Trophoblast cell (in vitro differentiated cells and primary cell): ENCODE results near the gene FSTL4.

ENCODE experiments used
- DNase-seq, 2 donors: peaks; one replicate each; pipeline ENCODE4 v3.0.0-alpha.2; 2016
- H2AFZ ChIP-seq: 2 replicates; pipeline ENCODE4 v1.6.1; 2013; ENCODE audit warnings: low read length, moderate library complexity, mild to moderate bottlenecking; ENCODE audit not compliant: insufficient read depth, poor library complexity
- H2AK5ac ChIP-seq: 2 replicates; pipeline ENCODE4 v1.6.1; 2013; ENCODE audit warnings: mild to moderate bottlenecking, low read length
- H2BK120ac ChIP-seq: 2 replicates; pipeline ENCODE4 v1.6.1; 2013; ENCODE audit warnings: low read length, mild to moderate bottlenecking, moderate library complexity; ENCODE audit not compliant: insufficient read depth, poor library complexity
- H2BK12ac ChIP-seq: 2 replicates; pipeline ENCODE4 v1.6.1; 2013; ENCODE audit warnings: mild to moderate bottlenecking, low read length, moderate library complexity
- H2BK5ac ChIP-seq: 2 replicates; pipeline ENCODE4 v1.6.1; 2013; ENCODE audit warnings: low read length, low read depth, moderate library complexity, mild to moderate bottlenecking; ENCODE audit not compliant: poor library complexity
- H3K14ac ChIP-seq: 2 replicates; pipeline ENCODE4 v1.6.1; 2013; ENCODE audit warnings: mild to moderate bottlenecking, low read length
- H3K18ac ChIP-seq: 2 replicates; pipeline ENCODE4 v1.6.1; 2013; ENCODE audit warnings: mild to moderate bottlenecking, low read length
- H3K23ac ChIP-seq: 2 replicates; pipeline ENCODE4 v1.6.1; 2013; ENCODE audit warnings: low read length
- H3K27ac ChIP-seq: 2 replicates; pipeline ENCODE4 v1.5.1; 2013; ENCODE audit warnings: low read depth, mild to moderate bottlenecking, inconsistent platforms, low read length, moderate library complexity
- H3K27me3 ChIP-seq: 2 replicates; pipeline ENCODE4 v1.6.1; 2013; ENCODE audit warnings: inconsistent platforms, mild to moderate bottlenecking, low read length, moderate library complexity; ENCODE audit not compliant: insufficient read depth
- H3K36me3 ChIP-seq, 2 experiments: 1 replicate in 1 of 2; 2 replicates in 1 of 2; pipeline ENCODE4 v1.6.1; 2013; ENCODE audit warnings: low read length in 2 of 2, mild to moderate bottlenecking in 2 of 2, moderate library complexity in 1 of 2; ENCODE audit not compliant: insufficient read depth in 2 of 2, control insufficient read depth in 1 of 2
- H3K4ac ChIP-seq: 2 replicates; pipeline ENCODE4 v1.6.1; 2013; ENCODE audit warnings: low read depth, mild to moderate bottlenecking, low read length, moderate library complexity
- H3K4me1 ChIP-seq, 2 experiments: 1 replicate in 1 of 2; 2 replicates in 1 of 2; pipeline ENCODE4 v1.6.1; 2013; ENCODE audit warnings: low read length in 2 of 2, mild to moderate bottlenecking in 2 of 2, moderate library complexity in 1 of 2; ENCODE audit not compliant: insufficient read depth in 2 of 2, control insufficient read depth in 1 of 2
- H3K4me2 ChIP-seq: 2 replicates; pipeline ENCODE4 v1.6.1; 2013; ENCODE audit warnings: inconsistent platforms, mild to moderate bottlenecking, low read length, moderate library complexity
- H3K4me3 ChIP-seq: 2 replicates; pipeline ENCODE4 v1.5.1; 2013; ENCODE audit warnings: mild to moderate bottlenecking, low read depth, low read length, inconsistent platforms
- H3K79me1 ChIP-seq: one replicate; pipeline ENCODE4 v1.6.1; 2013; ENCODE audit warnings: low read length
- H3K79me2 ChIP-seq: 2 replicates; pipeline ENCODE4 v1.6.1; 2013; ENCODE audit warnings: low read length, mild to moderate bottlenecking; ENCODE audit not compliant: control insufficient read depth, insufficient read depth, poor library complexity
- H3K9ac ChIP-seq: 2 replicates; pipeline ENCODE4 v1.6.1; 2013; ENCODE audit warnings: mild to moderate bottlenecking, low read length
- H3K9me3 ChIP-seq: 2 replicates; pipeline ENCODE4 v1.6.1; 2013; ENCODE audit warnings: low read depth, mild to moderate bottlenecking, control low read depth, inconsistent platforms, low read length; ENCODE audit not compliant: insufficient read depth
- H4K12ac ChIP-seq: 2 replicates; pipeline ENCODE4 v1.6.1; 2013; ENCODE audit warnings: low read depth, mild to moderate bottlenecking, low read length, moderate library complexity
- H4K8ac ChIP-seq: 2 replicates; pipeline ENCODE4 v1.6.1; 2013; ENCODE audit warnings: low read depth, mild to moderate bottlenecking, low read length, moderate library complexity
- H4K91ac ChIP-seq: one replicate; pipeline ENCODE4 v1.6.1; 2013; ENCODE audit warnings: low read depth, mild to moderate bottlenecking, low read length, moderate library complexity
- WGBS: extraction: QIAGEN DNeasy Blood & Tissue Kit; methylation state at CpG from one replicate; pipeline ENCODE4 v1.1.7; 2013; ENCODE audit warnings: missing lambda C conversion rate; ENCODE audit not compliant: insufficient read length, insufficient coverage; ENCODE audit errors: extremely low coverage; 5-methylcytosine and 5-hydroxymethylcytosine counted together

The FSTL4 gene

DNA sequence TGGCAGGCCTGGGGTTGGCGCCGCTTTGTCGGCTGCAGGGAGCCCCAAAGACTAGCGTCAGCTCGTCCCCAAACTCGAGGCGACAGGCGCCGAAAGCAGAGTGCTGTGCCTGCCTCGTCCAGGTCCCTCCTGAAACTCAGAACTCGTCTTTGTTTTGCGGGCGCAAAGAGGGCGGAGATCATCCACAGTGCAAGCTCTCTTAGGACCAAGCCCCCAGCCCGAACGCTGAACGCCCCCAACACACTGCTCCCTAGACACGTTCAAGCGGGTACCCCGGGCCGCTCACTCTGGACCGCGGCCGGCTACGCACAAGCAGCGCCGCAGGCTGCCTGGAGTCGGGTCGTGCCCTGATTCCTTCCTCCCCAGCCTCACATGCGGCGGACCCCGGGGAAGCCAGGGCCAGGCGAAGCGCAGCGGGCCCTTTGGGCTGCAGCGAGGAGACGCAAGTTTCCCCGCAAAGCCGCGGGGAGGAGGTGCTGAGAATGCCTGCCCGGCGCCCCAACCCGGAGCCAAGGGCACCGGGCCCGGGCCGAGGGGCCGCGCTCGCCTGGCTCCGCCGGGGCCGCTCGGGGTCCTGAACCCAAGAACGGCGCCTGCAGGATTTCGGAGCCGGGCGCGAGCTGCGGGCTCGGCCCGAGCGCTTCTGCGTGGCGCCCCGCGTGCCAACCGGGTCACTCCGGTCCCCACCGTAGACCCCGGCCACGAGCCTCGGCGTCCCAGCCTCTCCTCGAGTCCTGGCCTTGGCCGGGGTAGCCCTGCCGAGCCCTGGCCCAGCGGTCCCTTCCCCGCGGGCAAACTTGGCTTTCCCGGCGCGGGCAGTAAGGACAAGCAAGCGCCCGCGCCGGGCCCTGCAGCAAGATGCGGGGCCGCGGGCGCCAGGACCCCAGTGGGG lies 738 bp downstream of the FSTL4 start:
- Histone ChIP-seq H4K8ac (no peak overlapping the region), H3K9ac (no peak overlapping the region), H2BK12ac (no peak overlapping the region), H2AK5ac (no peak overlapping the region), H2AFZ (no peak overlapping the region), H4K91ac (no peak overlapping the region), H3K23ac (no peak overlapping the region), H3K4me1 (peaks cover 9 to 17% of the 10 kb centered on the region in 2 experiments), H3K79me2 (no peaks in the 10 kb centered on the region), H2BK120ac (no peak overlapping the region), H3K4ac (no peak overlapping the region), H3K4me2 (peak overlapping the region; percentile 58), H2BK5ac (no peak overlapping the region), H3K4me3 (no peak overlapping the region), H3K79me1 (no peaks in the 10 kb centered on the region), H4K12ac (no peak overlapping the region), H3K36me3 (no peaks in the 10 kb centered on the region), H3K27me3 (peaks cover 35% of the 10 kb centered on the region), H3K14ac (no peak overlapping the region), H3K18ac (no peak overlapping the region), H3K9me3 (no peaks in the 10 kb centered on the region), H3K27ac (no peak overlapping the region)
- no peak for DNase-seq
- no CpG with 5 or more reads among the region's 91 CpGs for WGBS

- no CpG with 5 or more reads among the region's 57 CpGs for WGBS
- H3K23ac ChIP-seq: no peak overlapping the region
- H3K27ac ChIP-seq: no peak overlapping the region
- peaks cover 2% of the 10 kb centered on the region for H3K9me3 ChIP-seq
- peak overlapping the region; percentile 58 for H3K4me2 ChIP-seq
- H4K12ac ChIP-seq: no peak overlapping the region
- H3K79me2 ChIP-seq: no peaks in the 10 kb centered on the region
- H2BK12ac ChIP-seq: no peak overlapping the region
- H2AK5ac ChIP-seq: no peak overlapping the region
- peak; percentile 69 to 82 for DNase-seq
- no peak overlapping the region for H3K4ac ChIP-seq
- peaks cover 9 to 17% of the 10 kb centered on the region in 2 experiments for H3K4me1 ChIP-seq
- H3K79me1 ChIP-seq: no peaks in the 10 kb centered on the region
- no peak overlapping the region for H2AFZ ChIP-seq
- H3K27me3 ChIP-seq: peaks cover 35% of the 10 kb centered on the region
- no peak overlapping the region for H3K14ac ChIP-seq
- H4K8ac ChIP-seq: no peak overlapping the region
- H3K18ac ChIP-seq: no peak overlapping the region
- no peak overlapping the region for H3K4me3 ChIP-seq
- H2BK120ac ChIP-seq: no peak overlapping the region
- H3K36me3 ChIP-seq: no peaks in the 10 kb centered on the region
- H3K9ac ChIP-seq: no peak overlapping the region
- H2BK5ac ChIP-seq: no peak overlapping the region
- no peak overlapping the region for H4K91ac ChIP-seq
Observed at GRCh38 chr5:133610489-133611356, 1.6 kb downstream of the FSTL4 start.

DNA sequence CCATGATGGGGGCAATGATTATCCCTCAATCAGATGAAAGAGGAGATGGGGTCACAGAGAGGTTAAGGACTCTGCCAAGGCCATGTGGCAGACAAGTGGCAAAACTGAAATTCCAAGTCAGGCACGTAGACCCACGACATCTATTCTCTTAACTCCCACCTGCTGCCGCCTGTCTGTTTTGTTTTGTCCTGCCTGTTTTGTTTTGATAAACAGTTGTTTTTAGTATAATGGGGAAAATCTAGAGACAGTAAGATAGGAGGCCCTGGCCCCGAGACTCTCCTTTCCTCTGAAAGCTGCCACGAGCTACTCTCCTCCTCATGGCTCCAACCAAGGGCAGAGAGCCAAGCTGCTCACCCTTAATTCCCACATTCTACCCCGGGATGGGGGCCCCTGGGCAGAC lies 4.9 kb downstream of the FSTL4 start:
- Histone ChIP-seq H4K8ac (no peak overlapping the region), H2BK120ac (no peak overlapping the region), H3K27me3 (peaks cover 20% of the 10 kb centered on the region), H3K79me1 (no peaks in the 10 kb centered on the region), H3K18ac (no peak overlapping the region), H3K4me1 (peaks cover 9 to 14% of the 10 kb centered on the region in 2 experiments), H2AK5ac (no peak overlapping the region), H2AFZ (no peak overlapping the region), H3K4ac (no peak overlapping the region), H3K27ac (no peak overlapping the region), H3K9me3 (peaks cover 2% of the 10 kb centered on the region), H3K9ac (no peak overlapping the region), H4K12ac (no peak overlapping the region), H3K4me2 (no peak overlapping the region), H3K4me3 (no peak overlapping the region), H3K23ac (no peak overlapping the region), H3K36me3 (no peaks in the 10 kb centered on the region), H3K79me2 (no peaks in the 10 kb centered on the region), H4K91ac (no peak overlapping the region), H3K14ac (no peak overlapping the region), H2BK12ac (no peak overlapping the region), H2BK5ac (no peak overlapping the region)
- no CpG with 5 or more reads among the region's 6 CpGs for WGBS
- no peak for DNase-seq

- no peak overlapping the region for H3K18ac ChIP-seq
- no peak overlapping the region for H3K14ac ChIP-seq
- peaks cover 2% of the 10 kb centered on the region for H3K9me3 ChIP-seq
- no peak overlapping the region for H4K12ac ChIP-seq
- no CpG with 5 or more reads among the region's 2 CpGs for WGBS
- no peak overlapping the region for H2BK5ac ChIP-seq
- no peak overlapping the region for H4K91ac ChIP-seq
- no peak overlapping the region for H2BK120ac ChIP-seq
- H3K4me2 ChIP-seq: no peak overlapping the region
- no peak overlapping the region for H2BK12ac ChIP-seq
- H3K36me3 ChIP-seq: no peaks in the 10 kb centered on the region
- peaks cover 8% of the 10 kb centered on the region in 2 experiments for H3K4me1 ChIP-seq
- no peak for DNase-seq
- H3K4ac ChIP-seq: no peak overlapping the region
- H2AFZ ChIP-seq: no peak overlapping the region
- H3K79me2 ChIP-seq: no peaks in the 10 kb centered on the region
- H3K27ac ChIP-seq: no peak overlapping the region
- no peaks in the 10 kb centered on the region for H3K79me1 ChIP-seq
- H3K9ac ChIP-seq: no peak overlapping the region
- H2AK5ac ChIP-seq: no peak overlapping the region
- H4K8ac ChIP-seq: no peak overlapping the region
- no peak overlapping the region for H3K23ac ChIP-seq
- no peak overlapping the region for H3K4me3 ChIP-seq
- H3K27me3 ChIP-seq: peaks cover 13% of the 10 kb centered on the region
Observed at GRCh38 chr5:133606835-133607234, 5.5 kb downstream of the FSTL4 start.
